Caco-2 (cell line): ENCODE data around the gene ZNF385C. TPM values are rescaled to one million over a fixed set of nuclear protein-coding genes. Genes with fewer than 3 reads are reported as not detected.

ENCODE experiments used
- BruUV-seq: library from RNA; stranded (reverse); fragments of 400-500 nt; replicated peaks from 2 replicates; lab custom pipeline; 2021; lab: Mats Ljungman, UMichigan
- CTCF ChIA-PET: fragments of 300-600 bp; sonication (Branson Sonifier 250); formaldehyde crosslinking; loops from one replicate; lab custom pipeline; 2022; ENCODE audit warnings: antibody characterized with exemption; lab: Charles Lee
- POLR2A ChIA-PET: fragments of 300-600 bp; sonication (Branson Sonifier 250); formaldehyde crosslinking; loops from one replicate; lab custom pipeline; 2022; ENCODE audit warnings: antibody characterized with exemption; lab: Charles Lee
- DNase-seq, 2 experiments: peaks; one replicate each; pipeline versions ENCODE4 v3.0.0 to v3.0.0-alpha.2; 2020 to 2022
- H3K27me3 ChIP-seq: replicated peaks from 2 replicates; pipeline ENCODE4 v1.6.0; 2011; ENCODE audit warnings: low read length; ENCODE audit not compliant: control insufficient read depth, insufficient read depth
- H3K36me3 ChIP-seq: 2 replicates; pipeline ENCODE4 v1.5.1; 2011; ENCODE audit warnings: low read length; ENCODE audit not compliant: control insufficient read depth, insufficient read depth
- H3K4me1 ChIP-seq: fragments of 250-450 bp; sonication (Bioruptor Pico); 2 replicates; pipeline ENCODE4 v1.5.1; 2020; ENCODE audit warnings: mild to moderate bottlenecking
- H3K4me3 ChIP-seq: 2 replicates; pipeline ENCODE4 v1.5.1; 2011; ENCODE audit warnings: low read depth, mild to moderate bottlenecking, control low read depth, low read length
- H3K9me3 ChIP-seq: fragments of 250-450 bp; sonication (Bioruptor Pico); 2 replicates; pipeline ENCODE4 v1.5.1; 2020; ENCODE audit warnings: mild to moderate bottlenecking, moderate library complexity
- H3K27ac Mint-ChIP-seq: one replicate; pipeline ENCODE4 v1.8.0; 2022; ENCODE audit warnings: mixed read lengths; ENCODE audit not compliant: unreplicated experiment
- H3K27me3 Mint-ChIP-seq: one replicate; pipeline ENCODE4 v1.8.0; 2022; ENCODE audit warnings: mixed read lengths; ENCODE audit not compliant: insufficient read depth, unreplicated experiment
- H3K36me3 Mint-ChIP-seq: one replicate; pipeline ENCODE4 v1.8.0; 2022; ENCODE audit warnings: mild to moderate bottlenecking, mixed read lengths; ENCODE audit not compliant: insufficient read depth, unreplicated experiment
- H3K4me1 Mint-ChIP-seq: one replicate; pipeline ENCODE4 v1.8.0; 2022; ENCODE audit warnings: low read depth, mixed read lengths; ENCODE audit not compliant: unreplicated experiment
- H3K4me3 Mint-ChIP-seq: one replicate; pipeline ENCODE4 v1.8.0; 2022; ENCODE audit warnings: mild to moderate bottlenecking, moderate library complexity, mixed read lengths; ENCODE audit not compliant: unreplicated experiment
- H3K9me3 Mint-ChIP-seq: one replicate; pipeline ENCODE4 v1.8.0; 2022; ENCODE audit warnings: mixed read lengths; ENCODE audit not compliant: unreplicated experiment
- CTCF ChIP-seq, 2 experiments: fragments of 200-600 bp in 1 of 2; IDR thresholded peaks; 1 replicate in 1 of 2; 2 replicates in 1 of 2; pipeline versions ENCODE4 v1.5.1 to v1.8.0; 2011 to 2022; ENCODE audit warnings: antibody characterized with exemption in 1 of 2, control low read depth in 1 of 2, inconsistent platforms in 1 of 2, low read depth in 1 of 2, low read length in 1 of 2, mild to moderate bottlenecking in 1 of 2, moderate library complexity in 1 of 2; ENCODE audit not compliant: insufficient read depth in 1 of 2, severe bottlenecking in 1 of 2, unreplicated experiment in 1 of 2
- intact Hi-C: fragments of 100-400 bp; cut with micrococcal nuclease; formaldehyde crosslinking; loops from one replicate; pipeline ENCODE4 v1.10.0; 2022; ENCODE audit not compliant: unreplicated experiment
- total RNA-seq: library from RNA; stranded (reverse); gene quantifications from 2 replicates; pipeline ENCODE4 v1.2.3, GENCODE V29; 2022

The ZNF385C gene
- total RNA-seq, 1 experiment from 2014 or later: 1.5 TPM

DNA sequence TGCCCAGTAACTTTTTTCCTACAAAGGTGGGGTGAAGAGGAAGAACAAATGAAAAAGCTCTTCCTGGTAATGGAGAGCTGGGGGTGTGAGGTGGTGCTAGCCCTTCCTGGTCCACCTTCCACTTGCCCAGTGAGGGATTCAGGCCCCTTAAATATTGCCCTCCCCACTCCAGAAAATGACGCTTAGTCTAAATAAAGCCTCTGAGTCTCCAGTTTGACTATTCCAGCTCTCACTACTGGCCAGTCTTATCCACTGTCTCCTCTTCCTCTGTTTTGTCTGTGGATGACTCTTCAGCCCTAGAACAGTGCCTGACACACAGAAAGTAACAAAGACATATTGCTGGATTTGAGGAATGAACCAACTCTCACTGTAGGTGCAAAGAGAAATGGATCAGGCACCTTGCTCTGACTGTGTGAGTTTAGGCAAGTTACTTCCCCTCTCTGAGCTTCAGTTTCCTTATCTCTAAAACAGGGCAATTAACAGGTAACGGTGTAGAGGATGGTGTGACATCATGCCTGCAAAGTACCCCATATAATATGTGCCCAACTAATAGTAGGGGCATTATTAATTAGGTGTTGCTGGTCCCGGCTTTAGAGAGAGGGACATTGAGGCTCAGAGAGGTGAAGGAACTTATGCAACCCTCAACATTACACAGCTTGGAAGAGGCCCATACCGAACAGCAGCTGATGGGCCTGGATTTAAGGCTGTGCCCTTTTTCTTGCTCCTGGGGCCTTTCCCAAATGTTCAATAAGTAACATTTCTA, 21.3 kb downstream of the ZNF385C start:
- CTCF ChIA-PET: interaction anchor here (0.5 to 0.6 kb wide), 2 partner anchors 20 to 26 kb away, joined by 3 to 4 read pairs; no protein-coding TSS in a partner anchor
- no peaks in the 10 kb centered on the region for H3K9me3 ChIP-seq

GRCh38 chr17:42075789-42076188, 22.5 kb downstream of the ZNF385C start:
- H3K4me3 Mint-ChIP-seq: no peak overlapping the region
- Histone ChIP-seq H3K4me3 (no peak overlapping the region), H3K36me3 (no peaks in the 10 kb centered on the region), H3K9me3 (no peaks in the 10 kb centered on the region), H3K27me3 (no peaks in the 10 kb centered on the region), H3K4me1 (no peaks in the 10 kb centered on the region)
- H3K9me3 Mint-ChIP-seq: no peaks in the 10 kb centered on the region
- no peaks in the 10 kb centered on the region for H3K4me1 Mint-ChIP-seq
- no peak for DNase-seq
- H3K27ac Mint-ChIP-seq: no peak overlapping the region
- no TSS peak for BruUV-seq
- CTCF ChIA-PET: no interaction called here
- intact Hi-C loops: no loop called here
- H3K27me3 Mint-ChIP-seq: peaks cover 3% of the 10 kb centered on the region
- H3K36me3 Mint-ChIP-seq: no peaks in the 10 kb centered on the region
- POLR2A ChIA-PET: no interaction called here
- no peak for TF ChIP-seq CTCF (IDR thresholded peaks at IDR 0.05; ENCODE audit: insufficient read depth in 1 of 2, low read depth in 1 of 2, low read length in 1 of 2, severe bottlenecking in 1 of 2, unreplicated experiment in 1 of 2)

More for the DNA sequence above, 21.3 kb downstream of the ZNF385C start:
- no peak for TF ChIP-seq CTCF (IDR thresholded peaks at IDR 0.05; ENCODE audit: insufficient read depth in 1 of 2, low read depth in 1 of 2, low read length in 1 of 2, severe bottlenecking in 1 of 2, unreplicated experiment in 1 of 2)
- Histone ChIP-seq H3K4me3 (no peak overlapping the region), H3K4me1 (no peaks in the 10 kb centered on the region), H3K27me3 (no peaks in the 10 kb centered on the region), H3K36me3 (no peaks in the 10 kb centered on the region)
- Mint-ChIP-seq H3K36me3 (no peaks in the 10 kb centered on the region), H3K4me3 (no peak overlapping the region), H3K27me3 (no peaks in the 10 kb centered on the region), H3K4me1 (no peaks in the 10 kb centered on the region), H3K9me3 (no peaks in the 10 kb centered on the region), H3K27ac (no peak overlapping the region)
- BruUV-seq: no TSS peak
- intact Hi-C loops: no loop called here
- POLR2A ChIA-PET: no interaction called here
- DNase-seq: no peak

- no peaks in the 10 kb centered on the region for H3K36me3 Mint-ChIP-seq
- H3K4me1 Mint-ChIP-seq: no peaks in the 10 kb centered on the region
- H3K9me3 ChIP-seq: no peaks in the 10 kb centered on the region
- peak; percentile 7 to 13 for TF ChIP-seq CTCF (IDR thresholded peaks at IDR 0.05; ENCODE audit: insufficient read depth in 1 of 2, low read depth in 1 of 2, low read length in 1 of 2, severe bottlenecking in 1 of 2, unreplicated experiment in 1 of 2)
- POLR2A ChIA-PET: no interaction called here
- no TSS peak for BruUV-seq
- H3K27me3 Mint-ChIP-seq: peaks cover 3% of the 10 kb centered on the region
- H3K36me3 ChIP-seq: no peaks in the 10 kb centered on the region
- H3K4me3 Mint-ChIP-seq: no peak overlapping the region
- CTCF ChIA-PET: interaction anchor here (0.5 to 0.8 kb wide), 2 partner anchors 23 to 28 kb away, joined by 3 read pairs; no protein-coding TSS in a partner anchor
- no peaks in the 10 kb centered on the region for H3K27me3 ChIP-seq
- peaks cover 8% of the 10 kb centered on the region for H3K4me1 ChIP-seq
- DNase-seq: peak in 1 of 2 experiments; percentile 52
- H3K4me3 ChIP-seq: no peak overlapping the region
- no peak overlapping the region for H3K27ac Mint-ChIP-seq
- H3K9me3 Mint-ChIP-seq: no peaks in the 10 kb centered on the region
- intact Hi-C loops: no loop called here
Observed at GRCh38 chr17:42072323-42073187, 25.7 kb downstream of the ZNF385C start.
